Measurements from ENCODE around the gene GPX2.

The GPX2 gene

DNA sequence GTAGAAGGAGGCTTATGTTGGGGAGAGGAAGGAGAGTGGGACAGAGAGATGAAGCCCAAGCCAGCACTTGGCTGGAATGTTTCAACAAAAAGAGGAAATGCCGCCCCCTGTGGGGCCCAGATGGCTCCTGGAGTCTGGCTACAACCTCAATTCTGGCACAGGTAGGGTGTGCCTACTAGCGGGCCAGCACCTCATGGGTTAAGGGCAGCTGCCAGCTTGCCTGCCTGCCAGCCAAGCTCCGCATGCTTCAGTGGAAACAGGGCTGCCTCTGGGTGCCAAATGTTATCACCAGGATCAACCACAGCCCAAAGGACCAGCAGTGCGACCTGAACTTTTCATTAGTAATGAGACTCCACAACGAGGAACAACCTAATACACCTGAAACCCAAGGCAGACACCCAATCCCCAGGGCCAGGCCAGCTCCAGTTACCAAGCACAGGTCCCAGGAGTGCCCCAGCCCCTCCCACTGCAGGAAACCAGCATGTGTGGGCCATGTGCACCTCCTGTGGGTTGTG, 18.3 kb upstream of the GPX2 start:
- peak overlapping the region; percentile 65 for H3K27ac ChIP-seq
- TF ChIP-seq CTCF (conservative IDR thresholded peaks at IDR 0.05): 0 out of 2 replicates have a peak, but pooled peaks have one; percentile 13

- TF ChIP-seq CTCF (conservative IDR thresholded peaks at IDR 0.05): no peak
- no peak overlapping the region for H3K27ac ChIP-seq
Observed at GRCh38 chr14:64958743-64959142, 16.2 kb upstream of the GPX2 start.

DNA sequence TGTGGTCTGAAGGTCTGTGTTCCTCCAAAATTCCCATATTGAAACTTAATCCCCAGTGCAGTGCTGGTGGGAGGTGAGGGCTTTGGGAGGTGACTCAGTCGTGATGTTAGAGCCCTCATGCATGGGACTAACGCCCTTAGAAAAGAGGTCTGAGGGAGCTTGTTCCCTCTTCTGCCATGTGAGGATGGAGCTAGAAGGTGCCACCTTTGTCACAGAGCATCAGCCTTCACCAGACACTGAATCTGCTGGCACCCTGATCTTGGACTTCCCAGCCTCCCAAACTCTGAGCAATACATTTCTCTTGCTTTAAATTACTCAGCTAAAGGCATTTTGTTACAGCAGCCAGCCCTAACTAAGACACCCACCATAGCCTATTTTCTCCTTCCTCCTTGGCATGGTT, 15.7 kb upstream of the GPX2 start:
- TF ChIP-seq CTCF (conservative IDR thresholded peaks at IDR 0.05): no peak
- H3K27ac ChIP-seq: no peak overlapping the region

- no peak for TF ChIP-seq CTCF (conservative IDR thresholded peaks at IDR 0.05)
- H3K27ac ChIP-seq: no peak overlapping the region
Observed at GRCh38 chr14:64956697-64957406, 14.3 kb upstream of the GPX2 start.

DNA sequence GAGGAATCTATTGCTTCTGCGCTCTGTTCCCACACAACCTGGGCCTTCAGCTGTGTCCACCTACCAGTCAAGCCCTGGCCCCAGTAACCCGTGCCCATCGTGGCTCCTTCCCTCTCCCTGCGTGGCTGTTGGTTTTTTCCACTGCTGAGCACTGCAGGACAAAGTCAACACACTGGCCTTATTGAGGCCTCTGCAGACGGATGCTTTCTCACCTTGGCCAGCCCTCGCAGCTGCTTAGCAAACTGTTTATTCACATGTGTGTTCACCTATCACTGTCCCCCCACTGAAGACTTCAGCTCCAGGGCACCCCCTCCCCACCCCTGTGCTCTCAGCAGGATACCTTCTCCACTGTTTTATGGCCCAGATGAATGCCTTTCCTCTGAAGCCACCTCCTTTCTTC, 12.8 kb upstream of the GPX2 start:
- TF ChIP-seq CTCF (conservative IDR thresholded peaks at IDR 0.05): no peak
- no peak overlapping the region for H3K27ac ChIP-seq

DNA sequence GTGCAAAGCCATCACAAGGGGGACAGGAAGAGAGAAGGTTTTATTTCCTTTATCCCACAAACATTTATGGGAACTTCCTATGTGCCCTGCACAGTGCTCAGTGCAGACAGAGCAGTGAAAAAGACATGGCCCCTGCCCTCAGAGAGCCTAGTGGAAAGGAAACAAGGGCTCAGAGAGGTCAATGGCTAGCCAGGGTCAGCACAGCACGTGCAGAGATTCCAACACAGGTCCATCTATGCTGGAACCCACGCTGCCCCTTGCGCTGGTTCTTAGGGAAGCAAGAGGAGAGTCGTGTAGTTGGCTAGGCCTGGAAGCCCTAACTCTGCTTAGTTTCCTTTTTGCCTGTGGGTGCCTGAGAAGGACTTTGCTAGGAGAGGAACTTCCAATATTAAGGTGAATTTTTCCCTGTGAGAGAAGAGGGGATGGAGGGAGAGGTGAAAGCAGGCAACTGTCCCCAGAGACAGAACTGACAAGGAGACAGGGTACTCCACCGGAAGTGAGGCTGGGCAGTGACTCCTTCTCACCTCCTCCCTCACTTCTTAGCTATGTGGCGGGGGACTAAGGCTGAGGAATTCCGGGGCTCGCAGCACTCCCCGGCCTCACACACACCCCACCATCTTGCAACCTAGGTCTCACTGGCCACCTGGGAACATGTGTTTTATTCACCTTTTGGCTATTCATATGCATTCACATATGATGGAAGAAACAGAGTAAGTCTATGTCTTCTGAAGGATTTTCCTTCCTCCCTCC, 12.1 kb upstream of the GPX2 start:
- no peak overlapping the region for H3K27ac ChIP-seq
- no peak for TF ChIP-seq CTCF (conservative IDR thresholded peaks at IDR 0.05)

GRCh38 chr14:64953661-64954060, 11.1 kb upstream of the GPX2 start:
- TF ChIP-seq CTCF (conservative IDR thresholded peaks at IDR 0.05): no peak
- H3K27ac ChIP-seq: no peak overlapping the region
